MCF 10A (cell line): ENCODE results near the gene CALCR. TPM values are rescaled to one million over a fixed set of nuclear protein-coding genes. Genes with fewer than 3 reads are reported as not detected.

ENCODE experiments used
- BruUV-seq: library from RNA; stranded (reverse); fragments of 400-500 nt; replicated peaks from 2 replicates; lab custom pipeline; 2021; lab: Mats Ljungman, UMichigan
- CTCF ChIA-PET: fragments of 300-600 bp; sonication (Branson Sonifier 250); formaldehyde crosslinking; extraction: SDS; loops from one replicate; lab custom pipeline; 2021; ENCODE audit warnings: antibody characterized with exemption, inconsistent platforms; lab: Yijun Ruan, JAX
- POLR2A ChIA-PET: fragments of 300-600, 350-650 bp; sonication (Branson Sonifier 250); formaldehyde crosslinking; extraction: SDS; loops from one replicate; lab custom pipeline; 2020; ENCODE audit warnings: antibody characterized with exemption, inconsistent platforms; lab: Yijun Ruan, JAX
- DNase-seq: peaks from one replicate; pipeline ENCODE4 v3.0.0-alpha.2; 2018; ENCODE audit not compliant: unreplicated experiment
- H3K27ac Mint-ChIP-seq: one replicate; pipeline ENCODE4 v1.8.0; 2022; ENCODE audit warnings: mild to moderate bottlenecking, low read depth, mixed read lengths; ENCODE audit not compliant: unreplicated experiment
- H3K27me3 Mint-ChIP-seq: one replicate; pipeline ENCODE4 v1.8.0; 2022; ENCODE audit warnings: mixed read lengths; ENCODE audit not compliant: insufficient read depth, unreplicated experiment
- H3K36me3 Mint-ChIP-seq: one replicate; pipeline ENCODE4 v1.8.0; 2022; ENCODE audit warnings: mild to moderate bottlenecking, moderate library complexity, mixed read lengths; ENCODE audit not compliant: insufficient read depth, unreplicated experiment
- H3K4me1 Mint-ChIP-seq: one replicate; pipeline ENCODE4 v1.8.0; 2022; ENCODE audit warnings: mixed read lengths; ENCODE audit not compliant: insufficient read depth, unreplicated experiment
- H3K4me3 Mint-ChIP-seq: one replicate; pipeline ENCODE4 v1.8.0; 2022; ENCODE audit warnings: mild to moderate bottlenecking, moderate library complexity, mixed read lengths; ENCODE audit not compliant: unreplicated experiment
- H3K9me3 Mint-ChIP-seq: one replicate; pipeline ENCODE4 v1.8.0; 2022; ENCODE audit warnings: mixed read lengths; ENCODE audit not compliant: unreplicated experiment
- CTCF ChIP-seq: fragments of 200-600 bp; IDR thresholded peaks from one replicate; pipeline ENCODE4 v1.8.0; 2022; ENCODE audit warnings: antibody characterized with exemption, mild to moderate bottlenecking; ENCODE audit not compliant: unreplicated experiment
- intact Hi-C: fragments of 100-400 bp; cut with micrococcal nuclease; formaldehyde crosslinking; loops from 2 replicates; pipeline ENCODE4 v1.14.1; 2022
- total RNA-seq: library from RNA; stranded (reverse); gene quantifications from 2 replicates; pipeline ENCODE4 v1.2.3, GENCODE V29; 2022

The CALCR gene
- total RNA-seq, 1 experiment from 2014 or later = not detected

GRCh38 chr7:93435791-93436190 is 138.7 kb downstream of the CALCR start:
- DNase-seq = no peak
- Mint-ChIP-seq H3K27me3 (peaks cover 91% of the 10 kb centered on the region), H3K36me3 (no peaks in the 10 kb centered on the region), H3K27ac (no peak overlapping the region), H3K9me3 (no peaks in the 10 kb centered on the region), H3K4me3 (no peak overlapping the region), H3K4me1 (no peaks in the 10 kb centered on the region)
- POLR2A ChIA-PET = no interaction called here
- BruUV-seq = no TSS peak
- intact Hi-C loops = no loop called here
- CTCF ChIA-PET = no interaction called here
- TF ChIP-seq CTCF = no peak

- TF ChIP-seq CTCF = no peak
- no peaks in the 10 kb centered on the region for H3K9me3 Mint-ChIP-seq
- H3K4me1 Mint-ChIP-seq = no peaks in the 10 kb centered on the region
- BruUV-seq = no TSS peak
- no peak for DNase-seq
- no peaks in the 10 kb centered on the region for H3K36me3 Mint-ChIP-seq
- CTCF ChIA-PET = no interaction called here
- POLR2A ChIA-PET = interaction anchor here (0.6 kb wide), 1 partner anchor 348 kb away, joined by 3 read pairs; no protein-coding TSS in a partner anchor
- no peak overlapping the region for H3K4me3 Mint-ChIP-seq
- intact Hi-C loops = no loop called here
- H3K27me3 Mint-ChIP-seq = peaks cover 85% of the 10 kb centered on the region
- H3K27ac Mint-ChIP-seq = no peak overlapping the region
These were observed 142.4 kb downstream of the CALCR start for GRCh38 chr7:93432130-93432529.

DNA sequence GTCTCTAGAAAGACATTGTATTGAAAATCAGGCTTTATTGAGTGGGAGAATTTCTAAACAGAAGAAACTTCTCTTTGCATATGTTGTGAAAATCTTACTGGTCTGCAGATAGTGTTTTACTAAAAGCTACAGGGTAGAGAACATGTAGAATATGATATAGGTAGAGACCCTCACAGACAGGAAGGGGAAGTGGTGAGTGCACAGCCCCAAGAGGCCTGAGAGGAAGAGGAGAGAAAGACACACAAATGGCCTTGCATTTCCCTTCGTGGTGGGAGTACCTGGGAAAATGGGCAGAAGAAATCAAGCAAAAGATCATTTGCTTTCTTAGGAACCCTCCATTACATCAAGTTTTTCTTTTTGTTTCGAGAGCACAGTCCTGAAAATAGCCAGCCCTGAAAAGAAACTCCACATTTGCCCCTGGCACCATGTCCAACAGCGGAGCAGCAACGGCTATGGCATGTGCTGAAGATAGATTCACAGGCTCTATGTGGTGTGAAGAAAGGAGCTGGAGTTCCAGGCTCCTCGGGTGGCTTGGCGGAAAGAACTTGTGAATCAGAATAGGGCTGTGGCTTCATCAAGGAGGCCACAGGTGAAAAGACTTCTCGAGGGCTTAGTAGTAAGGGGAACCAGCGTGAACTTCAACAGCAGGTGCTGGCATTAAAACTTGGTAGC is 143.5 kb downstream of the CALCR start:
- H3K4me1 Mint-ChIP-seq = no peaks in the 10 kb centered on the region
- H3K4me3 Mint-ChIP-seq = no peak overlapping the region
- POLR2A ChIA-PET = interaction anchor here (0.6 kb wide), 1 partner anchor 349 kb away, joined by 3 read pairs; no protein-coding TSS in a partner anchor
- peaks cover 85% of the 10 kb centered on the region for H3K27me3 Mint-ChIP-seq
- CTCF ChIA-PET = interaction anchor here (0.6 kb wide), 1 partner anchor 12 kb away, joined by 3 read pairs; no protein-coding TSS in a partner anchor
- TF ChIP-seq CTCF = no peak
- BruUV-seq = no TSS peak
- intact Hi-C loops = no loop called here
- H3K9me3 Mint-ChIP-seq = no peaks in the 10 kb centered on the region
- no peaks in the 10 kb centered on the region for H3K36me3 Mint-ChIP-seq
- no peak overlapping the region for H3K27ac Mint-ChIP-seq
- DNase-seq = no peak

- Mint-ChIP-seq H3K4me1 (no peaks in the 10 kb centered on the region), H3K27me3 (peaks cover 85% of the 10 kb centered on the region)
- intact Hi-C loops = no loop called here
These were observed 145.0 kb downstream of the CALCR start for GRCh38 chr7:93429563-93429962.

More at GRCh38 chr7:93429563-93429962, 145.0 kb downstream of the CALCR start:
- no peak for DNase-seq
- H3K4me3 Mint-ChIP-seq = no peak overlapping the region
- no TSS peak for BruUV-seq
- no peak for TF ChIP-seq CTCF
- H3K27ac Mint-ChIP-seq = no peak overlapping the region
- ChIA-PET CTCF (interaction anchor here (0.6 to 1.3 kb wide), 3 partner anchors 13 to 55 kb away, joined by 3 to 4 read pairs (median 4); no protein-coding TSS in a partner anchor), POLR2A (no interaction called here)
- H3K36me3 Mint-ChIP-seq = no peaks in the 10 kb centered on the region
- H3K9me3 Mint-ChIP-seq = no peaks in the 10 kb centered on the region
